Smooth muscle cell (in vitro differentiated cells): Measurements from ENCODE around the gene JARID2. TPM values are rescaled to one million over a fixed set of nuclear protein-coding genes. Genes with fewer than 3 reads are reported as not detected.

ENCODE experiments used
- DNase-seq: peaks from one replicate; lab custom pipeline; 2025; ENCODE audit not compliant: unreplicated experiment; lab: John Stamatoyannopoulos, UW
- H2AFZ ChIP-seq: fragments of 200-600 bp; sonication (generic); 2 replicates; pipeline ENCODE4 v1.6.0; 2016; ENCODE audit warnings: antibody characterized with exemption, low read depth, mild to moderate bottlenecking
- H3F3A ChIP-seq: fragments of 200-600 bp; sonication (generic); 2 replicates; pipeline ENCODE4 v1.6.0; 2017; ENCODE audit warnings: antibody characterized with exemption, low read depth
- H3K27ac ChIP-seq: fragments of 200-600 bp; sonication (generic); 2 replicates; pipeline ENCODE4 v1.5.1; 2016; ENCODE audit warnings: low read depth, mild to moderate bottlenecking
- H3K27me3 ChIP-seq: fragments of 200-600 bp; sonication (generic); 2 replicates; pipeline ENCODE4 v1.6.1; 2016; ENCODE audit warnings: low read depth, mild to moderate bottlenecking
- H3K36me3 ChIP-seq: fragments of 200-600 bp; sonication (generic); 2 replicates; pipeline ENCODE4 v1.5.1; 2016; ENCODE audit warnings: low read depth
- H3K4me1 ChIP-seq: fragments of 200-600 bp; sonication (generic); 2 replicates; pipeline ENCODE4 v1.5.1; 2016; ENCODE audit warnings: low read depth
- H3K4me2 ChIP-seq: fragments of 200-600 bp; sonication (generic); 2 replicates; pipeline ENCODE4 v1.6.0; 2016; ENCODE audit warnings: mild to moderate bottlenecking
- H3K4me3 ChIP-seq: fragments of 200-600 bp; sonication (generic); 2 replicates; pipeline ENCODE4 v1.5.1; 2016; ENCODE audit warnings: mild to moderate bottlenecking
- H3K79me2 ChIP-seq: fragments of 200-600 bp; sonication (generic); 2 replicates; pipeline ENCODE4 v1.6.0; 2016; ENCODE audit warnings: low read depth, mild to moderate bottlenecking
- H3K9ac ChIP-seq: fragments of 200-600 bp; sonication (generic); 2 replicates; pipeline ENCODE4 v1.6.0; 2016; ENCODE audit warnings: low read depth
- H3K9me3 ChIP-seq: fragments of 200-600 bp; sonication (generic); replicated peaks from 2 replicates; pipeline ENCODE4 v1.5.1; 2016; ENCODE audit warnings: low read depth
- H4K20me1 ChIP-seq: fragments of 200-600 bp; sonication (generic); 2 replicates; pipeline ENCODE4 v1.6.0; 2016; ENCODE audit warnings: low read depth
- CTCF ChIP-seq: fragments of 200-600 bp; sonication (generic); IDR thresholded peaks from 2 replicates; pipeline ENCODE4 v1.5.1; 2017; ENCODE audit warnings: borderline replicate concordance, mild to moderate bottlenecking, antibody characterized with exemption; ENCODE audit not compliant: insufficient read depth, poor library complexity, severe bottlenecking
- WGBS: methylation state at CpG from one replicate; pipeline ENCODE4 v1.1.7; 2016; ENCODE audit warnings: low lambda C conversion rate; 5-methylcytosine and 5-hydroxymethylcytosine counted together
- polyA plus RNA-seq: library from polyadenylated mRNA; unstranded; fragments of >200 nt; fragmentation: Nextera tagmentation; extraction: Ambion mirVana; gene quantifications from 2 replicates; pipeline ENCODE4 v1.2.1, GENCODE V29; 2016
- total RNA-seq: library from RNA; depleted of rRNA; stranded (reverse); fragments of >200 nt; gene quantifications from 2 replicates; pipeline ENCODE4 v1.2.3, GENCODE V29; 2014

The JARID2 gene
- total and polyA plus RNA-seq, 2 experiments from 2014 or later = 5.2 to 10.2 TPM

GRCh38 chr6:15484140-15484539 lies 238.3 kb downstream of the JARID2 start:
- Histone ChIP-seq H3K79me2 (peaks cover 16% of the 10 kb centered on the region), H3K4me2 (no peak overlapping the region), H3K27ac (no peak overlapping the region), H3F3A (no peaks in the 10 kb centered on the region), H3K36me3 (no peaks in the 10 kb centered on the region), H3K4me1 (no peaks in the 10 kb centered on the region), H3K9me3 (no peaks in the 10 kb centered on the region), H2AFZ (no peak overlapping the region), H3K9ac (no peak overlapping the region), H3K27me3 (no peaks in the 10 kb centered on the region), H4K20me1 (peaks cover 68% of the 10 kb centered on the region), H3K4me3 (no peak overlapping the region)
- 97% methylated on average over 3 of the region's 3 CpGs for WGBS
- TF ChIP-seq CTCF = no peak
- DNase-seq = no peak

- H3F3A ChIP-seq = no peaks in the 10 kb centered on the region
- no peak for TF ChIP-seq CTCF
- no peaks in the 10 kb centered on the region for H3K36me3 ChIP-seq
- peaks cover 13% of the 10 kb centered on the region for H3K79me2 ChIP-seq
- no peaks in the 10 kb centered on the region for H3K9me3 ChIP-seq
- H3K4me2 ChIP-seq = no peak overlapping the region
- DNase-seq = no peak
- no peaks in the 10 kb centered on the region for H3K4me1 ChIP-seq
- H3K27ac ChIP-seq = no peak overlapping the region
- no peak overlapping the region for H2AFZ ChIP-seq
- H3K9ac ChIP-seq = no peak overlapping the region
- 88% methylated on average over 4 of the region's 4 CpGs for WGBS
- peaks cover 64% of the 10 kb centered on the region for H4K20me1 ChIP-seq
- H3K4me3 ChIP-seq = no peak overlapping the region
- no peaks in the 10 kb centered on the region for H3K27me3 ChIP-seq
Measured at GRCh38 chr6:15484821-15485220, 239.0 kb downstream of the JARID2 start.

- 59% methylated on average over 2 of the region's 2 CpGs for WGBS
- no peak overlapping the region for H3K4me3 ChIP-seq
- no peak overlapping the region for H2AFZ ChIP-seq
- peaks cover 65% of the 10 kb centered on the region for H4K20me1 ChIP-seq
- TF ChIP-seq CTCF = no peak
- H3F3A ChIP-seq = peaks cover 5% of the 10 kb centered on the region
- no peak overlapping the region for H3K9ac ChIP-seq
- no peak overlapping the region for H3K27ac ChIP-seq
- H3K4me2 ChIP-seq = no peak overlapping the region
- H3K79me2 ChIP-seq = peaks cover 9% of the 10 kb centered on the region
- no peaks in the 10 kb centered on the region for H3K36me3 ChIP-seq
- no peaks in the 10 kb centered on the region for H3K9me3 ChIP-seq
- no peaks in the 10 kb centered on the region for H3K4me1 ChIP-seq
- H3K27me3 ChIP-seq = no peaks in the 10 kb centered on the region
- DNase-seq = no peak
Measured at GRCh38 chr6:15485936-15486335, 240.1 kb downstream of the JARID2 start.

GRCh38 chr6:15487262-15487661 lies 241.4 kb downstream of the JARID2 start:
- H3K27ac ChIP-seq = no peak overlapping the region
- TF ChIP-seq CTCF = no peak
- no peak overlapping the region for H2AFZ ChIP-seq
- H3K36me3 ChIP-seq = no peaks in the 10 kb centered on the region
- no peak overlapping the region for H3K4me3 ChIP-seq
- H3K9me3 ChIP-seq = no peaks in the 10 kb centered on the region
- H3K4me2 ChIP-seq = no peak overlapping the region
- peaks cover 5% of the 10 kb centered on the region for H3F3A ChIP-seq
- H3K9ac ChIP-seq = no peak overlapping the region
- H3K79me2 ChIP-seq = peaks cover 9% of the 10 kb centered on the region
- peaks cover 68% of the 10 kb centered on the region for H4K20me1 ChIP-seq
- DNase-seq = no peak
- 98% methylated on average over 13 of the region's 13 CpGs for WGBS
- no peaks in the 10 kb centered on the region for H3K27me3 ChIP-seq
- no peaks in the 10 kb centered on the region for H3K4me1 ChIP-seq
